ENCODE data around the gene SCN5A. TPM values are rescaled to one million over a fixed set of nuclear protein-coding genes. Genes with fewer than 3 reads are reported as not detected.
A peak's percentile ranks its signal among the peaks of the same experiment; 100 is the strongest.

SCN5A gene
- polyA plus RNA-seq, 1 experiment: 0.74 TPM

- no peak overlapping the region for H3K4me3 ChIP-seq (ENCODE audit: low read depth, low read length)
- POLR2A ChIA-PET: no interaction called here
- CTCF ChIA-PET: interaction anchor here (1.3 to 6.7 kb wide), 6 partner anchors 15 to 323 kb away, joined by 3 to 88 read pairs (median 6); partner anchors contain the start of gene EXOG
- DNase-seq (ENCODE audit: low read depth): peak; percentile 70
- peaks cover 2% of the 10 kb centered on the region for H3K36me3 ChIP-seq (ENCODE audit: control insufficient read depth, insufficient read depth, low read length)
- H3K27me3 ChIP-seq (ENCODE audit: control insufficient read depth, insufficient read depth, low read length): no peaks in the 10 kb centered on the region
- no peak for TF ChIP-seq CTCF (IDR thresholded peaks at IDR 0.05; ENCODE audit: insufficient read depth, low read depth, low read length)
Observed at GRCh38 chr3:38519000-38519399, 130.5 kb downstream of the SCN5A start.

GRCh38 chr3:38516669-38517068 is 132.8 kb downstream of the SCN5A start:
- Histone ChIP-seq H3K36me3 (ENCODE audit: control insufficient read depth, insufficient read depth, low read length) (peaks cover 2% of the 10 kb centered on the region; the same call in 1 of the 2 replicates), H3K27me3 (ENCODE audit: control insufficient read depth, insufficient read depth, low read length) (no peaks in the 10 kb centered on the region), H3K4me3 (ENCODE audit: low read depth, low read length) (no peak overlapping the region)
- CTCF ChIA-PET: interaction anchor here (1.2 kb wide), 1 partner anchor 147 kb away, joined by 3 read pairs; no protein-coding TSS in a partner anchor
- DNase-seq (ENCODE audit: low read depth): no peak
- POLR2A ChIA-PET: no interaction called here
- TF ChIP-seq CTCF (IDR thresholded peaks at IDR 0.05; ENCODE audit: insufficient read depth, low read depth, low read length): no peak

- ChIA-PET POLR2A (no interaction called here), CTCF (interaction anchor here (0.9 to 1.2 kb wide), 2 partner anchors 19 to 140 kb away, joined by 3 read pairs; partner anchors contain the start of gene EXOG)
- H3K27me3 ChIP-seq (ENCODE audit: control insufficient read depth, insufficient read depth, low read length): no peaks in the 10 kb centered on the region
- no peak for TF ChIP-seq CTCF (IDR thresholded peaks at IDR 0.05; ENCODE audit: insufficient read depth, low read depth, low read length)
- no peak overlapping the region for H3K4me3 ChIP-seq (ENCODE audit: low read depth, low read length)
- DNase-seq (ENCODE audit: low read depth): no peak
- peaks cover 2% of the 10 kb centered on the region; the same call in 1 of the 2 replicates for H3K36me3 ChIP-seq (ENCODE audit: control insufficient read depth, insufficient read depth, low read length)
Observed at GRCh38 chr3:38515367-38515766, 134.1 kb downstream of the SCN5A start.

- no peak for TF ChIP-seq CTCF (IDR thresholded peaks at IDR 0.05; ENCODE audit: insufficient read depth, low read depth, low read length)
- ChIA-PET POLR2A (no interaction called here), CTCF (interaction anchor here (1.0 to 1.3 kb wide), 3 partner anchors 10 to 151 kb away, joined by 3 to 5 read pairs (median 4); no protein-coding TSS in a partner anchor)
- Histone ChIP-seq H3K4me3 (ENCODE audit: low read depth, low read length) (no peak overlapping the region), H3K27me3 (ENCODE audit: control insufficient read depth, insufficient read depth, low read length) (no peaks in the 10 kb centered on the region), H3K36me3 (ENCODE audit: control insufficient read depth, insufficient read depth, low read length) (peaks cover 3% of the 10 kb centered on the region; the same call in 1 of the 2 replicates)
- DNase-seq (ENCODE audit: low read depth): no peak
Observed at GRCh38 chr3:38511546-38511945, 137.9 kb downstream of the SCN5A start.

- CTCF ChIA-PET: interaction anchor here (0.5 to 2.6 kb wide), 4 partner anchors 10 to 333 kb away, joined by 3 to 20 read pairs (median 4); no protein-coding TSS in a partner anchor
- POLR2A ChIA-PET: no interaction called here
- no peak overlapping the region for H3K4me3 ChIP-seq (ENCODE audit: low read depth, low read length)
- no peak for DNase-seq (ENCODE audit: low read depth)
- TF ChIP-seq CTCF (IDR thresholded peaks at IDR 0.05; ENCODE audit: insufficient read depth, low read depth, low read length): no peak
- H3K27me3 ChIP-seq (ENCODE audit: control insufficient read depth, insufficient read depth, low read length): no peaks in the 10 kb centered on the region
- peaks cover 3% of the 10 kb centered on the region; the same call in 1 of the 2 replicates for H3K36me3 ChIP-seq (ENCODE audit: control insufficient read depth, insufficient read depth, low read length)
Observed at GRCh38 chr3:38510631-38511030, 138.9 kb downstream of the SCN5A start.
